SH-SY5Y (cell line): ENCODE measurements around the gene INSIG1.

Source experiments
- GATA2 ChIP-seq: IDR thresholded peaks from 2 replicates; pipeline ENCODE4 v1.6.1; 2011; ENCODE audit warnings: mild to moderate bottlenecking, low read depth, low read length
- GATA3 ChIP-seq: IDR thresholded peaks from 2 replicates; pipeline ENCODE4 v1.6.1; 2011; ENCODE audit warnings: low read depth, mild to moderate bottlenecking, low read length, moderate library complexity

GRCh38 chr7:155309021-155309338 is 11.3 kb downstream of the INSIG1 start:
- TF ChIP-seq GATA2 (no peak), GATA3 (no peak)
